ENCODE results near the gene LRRC56.

The LRRC56 gene

DNA sequence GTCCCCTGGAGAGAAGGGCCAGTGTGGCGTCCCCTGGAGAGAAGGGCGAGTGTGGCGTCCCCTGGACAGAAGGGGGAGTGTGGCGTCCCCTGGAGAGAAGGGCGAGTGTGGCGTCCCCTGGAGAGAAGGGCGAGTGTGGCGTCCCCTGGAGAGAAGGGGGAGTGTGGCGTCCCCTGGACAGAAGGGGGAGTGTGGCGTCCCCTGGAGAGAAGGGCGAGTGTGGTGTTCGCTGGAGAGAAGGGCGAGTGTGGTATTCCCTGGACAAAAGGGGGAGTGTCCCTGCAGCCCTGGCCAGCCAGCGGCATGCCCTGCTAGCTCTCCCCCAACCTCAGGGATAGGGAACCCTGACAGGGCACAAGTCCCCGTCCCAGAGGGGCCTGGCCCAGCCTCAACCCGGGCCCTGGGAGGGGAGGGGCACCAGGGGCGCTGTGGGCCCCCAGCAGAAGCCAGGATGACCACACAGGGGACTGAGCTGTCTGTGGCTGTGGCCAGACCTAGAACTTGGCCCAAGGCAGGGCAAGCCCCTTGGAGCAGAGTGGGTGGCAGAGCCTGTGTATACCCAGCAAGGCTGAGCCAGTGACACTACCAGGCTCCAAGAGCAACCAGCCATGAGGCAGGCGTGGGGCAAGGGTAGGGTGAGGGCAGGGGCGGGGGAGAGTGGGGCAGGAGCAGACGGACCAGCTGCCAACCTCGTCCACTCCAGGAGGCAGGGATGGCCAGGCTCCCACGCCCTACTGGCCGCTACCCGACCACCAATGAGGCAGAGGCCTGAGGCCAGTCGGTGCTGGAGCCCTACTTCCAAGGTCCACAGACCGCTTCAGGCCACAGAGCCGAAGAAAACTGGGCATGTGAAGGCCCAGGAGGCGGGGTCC is 6.1 kb upstream of the LRRC56 start:
- Histone ChIP-seq H3K36me3 (ENCODE audit: control insufficient read depth in 2 of 2, insufficient read depth in 1 of 2, low read length in 2 of 2) (peaks cover 0 to 50% of the 10 kb centered on the region in 2 experiments; a peak in 1 of 3 replicates), H3K4me3 (ENCODE audit: low read depth, low read length) (no peak overlapping the region), H3K9me3 (ENCODE audit: control insufficient read depth, insufficient read depth, low read depth, low read length) (no peaks in the 10 kb centered on the region), H3K27ac (ENCODE audit: extremely low read depth, low read depth, low read length) (no peak overlapping the region), H3K4me1 (ENCODE audit: control insufficient read depth, insufficient read depth, low read length) (no peaks in the 10 kb centered on the region)
- POLR2A ChIA-PET, result no interaction called here
- CTCF ChIA-PET, result interaction anchor here (1.5 kb wide), 1 partner anchor 12 kb away, joined by 8 read pairs; no protein-coding TSS in a partner anchor
- TF ChIP-seq ZFHX2 (tag by site-specific recombination; conservative IDR thresholded peaks at IDR 0.05), result no peak
- no peak for TF ChIP-seq ZNF335 (tag by site-specific recombination; conservative IDR thresholded peaks at IDR 0.05)
- TF ChIP-seq ZSCAN23 (tag by site-specific recombination; IDR thresholded peaks at IDR 0.05), result no peak
- TF ChIP-seq ZNF473 (tag by site-specific recombination; IDR thresholded peaks at IDR 0.05), result no peak
- TF ChIP-seq ZNF174 (tag by site-specific recombination; IDR thresholded peaks at IDR 0.05), result no peak
- TF ChIP-seq GLIS1 (tag by site-specific recombination; IDR thresholded peaks at IDR 0.05), result peak; percentile 85
- TF ChIP-seq HIC1 (tag by site-specific recombination; IDR thresholded peaks at IDR 0.05), result 0 out of 2 replicates have a peak, but pooled peaks have one; percentile 15
- no peak for TF ChIP-seq ZNF350 (tag by site-specific recombination; IDR thresholded peaks at IDR 0.05)
- no peak for TF ChIP-seq ZFP3 (tag by site-specific recombination; IDR thresholded peaks at IDR 0.05; ENCODE audit: low read depth)
- TF ChIP-seq SCRT2 (tag by site-specific recombination; IDR thresholded peaks at IDR 0.05), result no peak
- TF ChIP-seq ZNF341 (tag by site-specific recombination; IDR thresholded peaks at IDR 0.05; ENCODE audit: low read depth), result peak; percentile 54
- no peak for TF ChIP-seq ZNF391 (tag by site-specific recombination; IDR thresholded peaks at IDR 0.05; ENCODE audit: borderline replicate concordance, low read depth)
- no peak for TF ChIP-seq ZNF37A (tag by site-specific recombination; IDR thresholded peaks at IDR 0.05)

GRCh38 chr11:531919-532526 is 5.3 kb upstream of the LRRC56 start:
- Histone ChIP-seq H3K36me3 (ENCODE audit: control insufficient read depth in 2 of 2, insufficient read depth in 1 of 2, low read length in 2 of 2) (peaks cover 0 to 50% of the 10 kb centered on the region in 2 experiments; a peak in 1 of 3 replicates), H3K9me3 (ENCODE audit: control insufficient read depth, insufficient read depth, low read depth, low read length) (no peaks in the 10 kb centered on the region), H3K4me1 (ENCODE audit: control insufficient read depth, insufficient read depth, low read length) (no peaks in the 10 kb centered on the region), H3K4me3 (ENCODE audit: low read depth, low read length) (no peak overlapping the region), H3K27ac (ENCODE audit: extremely low read depth, low read depth, low read length) (no peak overlapping the region)
- POLR2A ChIA-PET, result no interaction called here
- TF ChIP-seq ZNF133 (tag by site-specific recombination; IDR thresholded peaks at IDR 0.05), result no peak
- no peak for TF ChIP-seq TCF7L2 (IDR thresholded peaks at IDR 0.05; ENCODE audit: borderline replicate concordance, low read depth, low read length)
- no peak for TF ChIP-seq ZNF223 (tag by site-specific recombination; IDR thresholded peaks at IDR 0.05)
- TF ChIP-seq ZNF555 (tag by site-specific recombination; conservative IDR thresholded peaks at IDR 0.05), result no peak
- no peak for TF ChIP-seq ZBTB48 (tag by site-specific recombination; IDR thresholded peaks at IDR 0.05)
- TF ChIP-seq ZNF18 (tag by site-specific recombination; IDR thresholded peaks at IDR 0.05), result no peak
- no peak for TF ChIP-seq ZNF394 (tag by site-specific recombination; IDR thresholded peaks at IDR 0.05; ENCODE audit: borderline replicate concordance)
- CTCF ChIA-PET, result interaction anchor here (1.1 to 1.5 kb wide), 2 partner anchors 12 to 13 kb away, joined by 3 to 8 read pairs; no protein-coding TSS in a partner anchor

Measured in HEK293 (cell line).